ENCODE results near the gene BIN2. TPM values are rescaled to one million over a fixed set of nuclear protein-coding genes. Genes with fewer than 3 reads are reported as not detected.

BIN2 gene
- total and polyA plus RNA-seq, 9 of the 15 experiments (the other 6 are each of a cell fraction or from before 2014, with no cell fraction given) = 0.04 to 0.39 (median 0.25) TPM; not detected in 1

DNA sequence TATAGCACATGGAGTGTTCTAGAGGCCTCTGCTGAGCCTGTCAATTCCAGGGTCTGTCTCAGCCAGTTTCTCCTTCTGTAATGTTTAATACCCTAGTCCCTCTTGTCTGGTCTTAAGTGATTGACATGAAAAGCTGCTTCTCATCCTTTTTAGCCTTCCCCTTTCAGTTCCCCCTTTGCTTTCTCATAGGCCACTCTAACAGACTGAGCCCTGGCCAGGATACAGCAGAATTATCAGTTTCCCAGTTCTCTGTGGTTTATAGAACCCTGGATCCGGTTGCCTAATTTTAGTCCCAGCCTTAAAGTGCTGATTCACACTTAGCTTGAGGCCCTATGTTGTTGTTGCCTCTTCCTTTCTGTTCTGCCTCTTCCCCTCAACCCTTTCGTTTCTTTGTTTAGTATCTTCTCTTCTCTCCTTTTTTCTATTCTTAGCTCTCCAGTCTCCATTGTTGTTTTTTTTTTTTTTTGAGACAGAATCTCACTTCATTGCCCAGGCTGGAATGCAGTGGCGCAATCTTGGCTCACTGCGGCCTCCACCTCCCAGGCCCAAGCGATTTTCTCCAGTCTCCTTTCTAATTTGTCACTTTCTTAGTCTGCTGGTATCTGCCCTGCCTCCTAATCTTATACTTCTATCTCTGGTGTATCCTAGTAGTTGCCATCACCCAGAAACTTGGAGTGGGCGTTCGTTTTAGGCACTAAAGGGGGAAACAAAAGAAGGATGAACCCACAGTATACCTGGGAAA lies 2.9 kb upstream of the BIN2 start (continued):
- no peak for TF ChIP-seq CBX5 (IDR thresholded peaks at IDR 0.05; ENCODE audit: borderline replicate concordance, low read depth)
- no peak for TF ChIP-seq SAP30 (IDR thresholded peaks at IDR 0.05; ENCODE audit: borderline replicate concordance, insufficient read depth, low read depth, low read length, poor library complexity, severe bottlenecking)
- no peak for TF ChIP-seq GABPB2 (CRISPR knock-in tag; conservative IDR thresholded peaks at IDR 0.05)
- TF ChIP-seq PTBP1 (IDR thresholded peaks at IDR 0.05; ENCODE audit: low read depth, low read length) = no peak
- TF ChIP-seq NR2F6 (CRISPR knock-in tag; IDR thresholded peaks at IDR 0.05) = no peak
- TF ChIP-seq NFYB (IDR thresholded peaks at IDR 0.05; ENCODE audit: extremely low read depth, insufficient read length) = no peak
- TF ChIP-seq, protein P1, sequence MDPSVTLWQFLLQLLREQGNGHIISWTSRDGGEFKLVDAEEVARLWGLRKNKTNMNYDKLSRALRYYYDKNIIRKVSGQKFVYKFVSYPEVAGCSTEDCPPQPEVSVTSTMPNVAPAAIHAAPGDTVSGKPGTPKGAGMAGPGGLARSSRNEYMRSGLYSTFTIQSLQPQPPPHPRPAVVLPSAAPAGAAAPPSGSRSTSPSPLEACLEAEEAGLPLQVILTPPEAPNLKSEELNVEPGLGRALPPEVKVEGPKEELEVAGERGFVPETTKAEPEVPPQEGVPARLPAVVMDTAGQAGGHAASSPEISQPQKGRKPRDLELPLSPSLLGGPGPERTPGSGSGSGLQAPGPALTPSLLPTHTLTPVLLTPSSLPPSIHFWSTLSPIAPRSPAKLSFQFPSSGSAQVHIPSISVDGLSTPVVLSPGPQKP (CRISPR knock-in tag; IDR thresholded peaks at IDR 0.05) = no peak
- no peak for TF ChIP-seq SNRNP70 (optimal IDR thresholded peaks at IDR 0.05; ENCODE audit: low read depth, low read length)
- TF ChIP-seq ZNF175 (CRISPR knock-in tag; IDR thresholded peaks at IDR 0.05; ENCODE audit: low read depth) = peak; percentile 76
- TF ChIP-seq CREB1 (IDR thresholded peaks at IDR 0.05) = no peak
- TF ChIP-seq CREB1 (CRISPR knock-in tag; IDR thresholded peaks at IDR 0.05) = no peak
- TF ChIP-seq ZNF324 (CRISPR knock-in tag; IDR thresholded peaks at IDR 0.05) = no peak
- peak; percentile 68 for TF ChIP-seq TAF9B (IDR thresholded peaks at IDR 0.05; ENCODE audit: partially characterized antibody)
- TF ChIP-seq MXI1 (IDR thresholded peaks at IDR 0.05; ENCODE audit: low read depth, low read length) = no peak
- TF ChIP-seq HDAC6 (IDR thresholded peaks at IDR 0.05; ENCODE audit: low read depth, low read length) = no peak
- TF ChIP-seq CBX8 (IDR thresholded peaks at IDR 0.05; ENCODE audit: borderline replicate concordance, extremely low read depth, low read depth, low read length, poor library complexity, severe bottlenecking) = no peak
- TF ChIP-seq, protein P2, sequence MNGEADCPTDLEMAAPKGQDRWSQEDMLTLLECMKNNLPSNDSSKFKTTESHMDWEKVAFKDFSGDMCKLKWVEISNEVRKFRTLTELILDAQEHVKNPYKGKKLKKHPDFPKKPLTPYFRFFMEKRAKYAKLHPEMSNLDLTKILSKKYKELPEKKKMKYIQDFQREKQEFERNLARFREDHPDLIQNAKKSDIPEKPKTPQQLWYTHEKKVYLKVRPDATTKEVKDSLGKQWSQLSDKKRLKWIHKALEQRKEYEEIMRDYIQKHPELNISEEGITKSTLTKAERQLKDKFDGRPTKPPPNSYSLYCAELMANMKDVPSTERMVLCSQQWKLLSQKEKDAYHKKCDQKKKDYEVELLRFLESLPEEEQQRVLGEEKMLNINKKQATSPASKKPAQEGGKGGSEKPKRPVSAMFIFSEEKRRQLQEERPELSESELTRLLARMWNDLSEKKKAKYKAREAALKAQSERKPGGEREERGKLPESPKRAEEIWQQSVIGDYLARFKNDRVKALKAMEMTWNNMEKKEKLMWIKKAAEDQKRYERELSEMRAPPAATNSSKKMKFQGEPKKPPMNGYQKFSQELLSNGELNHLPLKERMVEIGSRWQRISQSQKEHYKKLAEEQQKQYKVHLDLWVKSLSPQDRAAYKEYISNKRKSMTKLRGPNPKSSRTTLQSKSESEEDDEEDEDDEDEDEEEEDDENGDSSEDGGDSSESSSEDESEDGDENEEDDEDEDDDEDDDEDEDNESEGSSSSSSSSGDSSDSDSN (IDR thresholded peaks at IDR 0.05; ENCODE audit: borderline replicate concordance in 1 of 2, low read depth in 2 of 2, low read length in 2 of 2) = no peak
- TF ChIP-seq ETV5 (CRISPR knock-in tag; IDR thresholded peaks at IDR 0.05; ENCODE audit: low read depth) = peak; percentile 68; the same call in 1 of the 2 replicates
- TF ChIP-seq, protein P3, sequence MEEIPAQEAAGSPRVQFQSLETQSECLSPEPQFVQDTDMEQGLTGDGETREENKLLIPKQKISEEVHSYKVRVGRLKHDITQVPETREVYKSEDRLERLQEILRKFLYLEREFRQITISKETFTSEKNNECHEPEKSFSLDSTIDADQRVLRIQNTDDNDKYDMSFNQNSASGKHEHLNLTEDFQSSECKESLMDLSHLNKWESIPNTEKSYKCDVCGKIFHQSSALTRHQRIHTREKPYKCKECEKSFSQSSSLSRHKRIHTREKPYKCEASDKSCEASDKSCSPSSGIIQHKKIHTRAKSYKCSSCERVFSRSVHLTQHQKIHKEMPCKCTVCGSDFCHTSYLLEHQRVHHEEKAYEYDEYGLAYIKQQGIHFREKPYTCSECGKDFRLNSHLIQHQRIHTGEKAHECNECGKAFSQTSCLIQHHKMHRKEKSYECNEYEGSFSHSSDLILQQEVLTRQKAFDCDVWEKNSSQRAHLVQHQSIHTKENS (CRISPR knock-in tag; IDR thresholded peaks at IDR 0.05) = no peak
- no peak for TF ChIP-seq ETS2 (tag; IDR thresholded peaks at IDR 0.05; ENCODE audit: borderline replicate concordance, poor library complexity, severe bottlenecking)
- no peak for TF ChIP-seq HOXB6 (CRISPR knock-in tag; IDR thresholded peaks at IDR 0.05; ENCODE audit: borderline replicate concordance)

Data from K562 (cell line).